Right lobe of liver (tissue), 4 donors: Measurements from ENCODE around the gene SLC9A8.

Source experiments
- CTCF ChIP-seq, 4 donors: fragments of 200-600 bp in 3 of 4; fragments of 450-650 bp in 1 of 4; IDR thresholded peaks; one replicate each; pipeline versions ENCODE4 v1.5.1 to v1.8.0; 2016 to 2022; ENCODE audit warnings: antibody characterized with exemption in 4 of 4, mild to moderate bottlenecking in 2 of 4
- POLR2A ChIP-seq: fragments of 450-650 bp; IDR thresholded peaks from one replicate; pipeline ENCODE4 v1.6.1; 2017; ENCODE audit warnings: antibody characterized with exemption, mild to moderate bottlenecking
- donor health status: DM: no; HTN: no; CAD: no.
- donor health status: DM: no; HTN: no; CAD: no.
- donor health status: DM: no; HTN: yes; CAD: no.

GRCh38 chr20:49904440-49905214 lies 92.0 kb downstream of the SLC9A8 start:
- TF ChIP-seq CTCF (IDR thresholded peaks at IDR 0.05) (no peak), POLR2A (no peak)
